Prostate gland (tissue), 2 donors: ENCODE measurements around the gene HMGXB3. TPM values are rescaled to one million over a fixed set of nuclear protein-coding genes. Genes with fewer than 3 reads are reported as not detected.

Source experiments
- DNase-seq: peaks from one replicate; pipeline ENCODE4 v3.0.0-alpha.2; 2019; ENCODE audit warnings: low spot score
- H3K27ac ChIP-seq, 2 donors: fragments of 200-600 bp; sonication (generic); 2 replicates each; pipeline ENCODE4 v1.5.1; 2017 to 2019
- H3K27me3 ChIP-seq: fragments of 200-600 bp; sonication (generic); replicated peaks from 2 replicates; pipeline ENCODE4 v1.5.1; 2019; ENCODE audit not compliant: insufficient read depth
- H3K36me3 ChIP-seq, 2 donors: fragments of 200-600 bp; sonication (generic); 1 replicate in 1 of 2; 2 replicates in 1 of 2; pipeline versions ENCODE4 v1.5.1 to v1.8.1; 2017 to 2019
- H3K4me1 ChIP-seq: fragments of 200-600 bp; sonication (generic); replicated peaks from 2 replicates; pipeline ENCODE4 v1.5.1; 2019
- H3K4me3 ChIP-seq, 2 donors: fragments of 200-600 bp; sonication (generic); 2 replicates each; pipeline ENCODE4 v1.5.1; 2017 to 2019
- H3K9me3 ChIP-seq: fragments of 200-600 bp; sonication (generic); 2 replicates; pipeline ENCODE4 v1.5.1; 2017
- CTCF ChIP-seq, 4 experiments: fragments of 200-600 bp in 2 of 4; fragments of 450-650 bp in 2 of 4; sonication (generic) in 2 of 4; IDR thresholded peaks; 1 replicate in 3 of 4; 2 replicates in 1 of 4; pipeline ENCODE4 v1.5.1; 2016 to 2019; ENCODE audit warnings: antibody characterized with exemption in 4 of 4, mild to moderate bottlenecking in 2 of 4, moderate library complexity in 2 of 4
- POLR2A ChIP-seq: fragments of 450-650 bp; IDR thresholded peaks from one replicate; pipeline ENCODE4 v1.6.1; 2016; ENCODE audit warnings: antibody characterized with exemption, mild to moderate bottlenecking
- POLR2AphosphoS5 ChIP-seq: sonication (generic); formaldehyde crosslinking; IDR thresholded peaks from one replicate; pipeline ENCODE4 v1.6.1; 2017; ENCODE audit warnings: antibody characterized with exemption
- WGBS: methylation state at CpG from one replicate; pipeline ENCODE4 v1.1.5; 2018; 5-methylcytosine and 5-hydroxymethylcytosine counted together
- intact Hi-C: fragments of 100-400 bp; cut with DNase I; formaldehyde crosslinking; loops from one replicate; pipeline ENCODE4 v1.14.2; 2022
- total RNA-seq, 2 donors: library from RNA; depleted of rRNA; stranded (reverse); fragments of >200 nt; gene quantifications; one replicate each; pipeline ENCODE4 v1.1.0, GENCODE V29; 2016

The HMGXB3 gene
- total RNA-seq, 2 donors from 2014 or later: 49.6 to 64.2 TPM

- 9% methylated on average over 8 of the region's 8 CpGs for WGBS
- Histone ChIP-seq H3K4me3 (peak overlapping the region; percentile 91 to 98), H3K4me1 (peaks cover 19% of the 10 kb centered on the region), H3K9me3 (no peaks in the 10 kb centered on the region), H3K36me3 (no peaks in the 10 kb centered on the region), H3K27me3 (no peaks in the 10 kb centered on the region), H3K27ac (peak overlapping the region; percentile 93 to 95)
- TF ChIP-seq POLR2AphosphoS5 (no peak), CTCF (IDR thresholded peaks at IDR 0.05) (peak in 3 of 4 experiments; percentile 43 to 74 (median 54)), POLR2A (no peak)
- intact Hi-C loops: loop anchor here (10.0 kb wide), 1 partner anchor 133 kb away; no protein-coding TSS in a partner anchor
- DNase-seq: peak; percentile 41
These were observed 1.3 kb downstream of the HMGXB3 start for GRCh38 chr5:150001660-150002486.

GRCh38 chr5:150006318-150006717 is 5.8 kb downstream of the HMGXB3 start:
- no peaks in the 10 kb centered on the region for H3K9me3 ChIP-seq
- no peaks in the 10 kb centered on the region for H3K36me3 ChIP-seq
- no peaks in the 10 kb centered on the region for H3K27me3 ChIP-seq
- no peak overlapping the region for H3K4me3 ChIP-seq
- peaks cover 3% of the 10 kb centered on the region for H3K4me1 ChIP-seq
- no peak overlapping the region for H3K27ac ChIP-seq
- WGBS: 50% methylated on average over 4 of the region's 4 CpGs
- no peak for DNase-seq
- no peak for TF ChIP-seq POLR2AphosphoS5
- TF ChIP-seq POLR2A: no peak
- no peak for TF ChIP-seq CTCF (IDR thresholded peaks at IDR 0.05)
- intact Hi-C loops: loop anchor here (10.0 kb wide), 1 partner anchor 128 kb away; no protein-coding TSS in a partner anchor

GRCh38 chr5:150007050-150007449 is 6.5 kb downstream of the HMGXB3 start:
- no peaks in the 10 kb centered on the region for H3K36me3 ChIP-seq

GRCh38 chr5:150009671-150010387 is 9.3 kb downstream of the HMGXB3 start:
- Histone ChIP-seq H3K27ac (no peak overlapping the region), H3K4me3 (no peak overlapping the region), H3K9me3 (no peaks in the 10 kb centered on the region), H3K36me3 (no peaks in the 10 kb centered on the region), H3K4me1 (no peaks in the 10 kb centered on the region), H3K27me3 (no peaks in the 10 kb centered on the region)
- DNase-seq: no peak
- WGBS: 71% methylated on average over 6 of the region's 6 CpGs
- intact Hi-C loops: loop anchor here (10.0 kb wide), 1 partner anchor 125 kb away; no protein-coding TSS in a partner anchor
- TF ChIP-seq POLR2A (no peak), POLR2AphosphoS5 (no peak), CTCF (IDR thresholded peaks at IDR 0.05) (no peak)

More at GRCh38 chr5:150007050-150007449, 6.5 kb downstream of the HMGXB3 start:
- TF ChIP-seq CTCF (IDR thresholded peaks at IDR 0.05): no peak
- no peak for TF ChIP-seq POLR2A
- no peak for TF ChIP-seq POLR2AphosphoS5
- Histone ChIP-seq H3K27ac (no peak overlapping the region), H3K27me3 (no peaks in the 10 kb centered on the region), H3K4me3 (no peak overlapping the region), H3K4me1 (peaks cover 3% of the 10 kb centered on the region), H3K9me3 (no peaks in the 10 kb centered on the region)
- DNase-seq: no peak
- intact Hi-C loops: loop anchor here (10.0 kb wide), 1 partner anchor 128 kb away; no protein-coding TSS in a partner anchor
